SK-N-SH (cell line): ENCODE measurements around the gene TTC39A. TPM values are rescaled to one million over a fixed set of nuclear protein-coding genes. Genes with fewer than 3 reads are reported as not detected.

Experiments used
- CTCF ChIA-PET: fragments of 300-600, 350-600 bp; formaldehyde crosslinking; extraction: SDS; loops from one replicate; lab custom pipeline; 2021; lab: Yijun Ruan, JAX
- POLR2A ChIA-PET: fragments of 350-600 bp; sonication (Branson Sonifier 250); formaldehyde crosslinking; extraction: SDS; loops from one replicate; lab custom pipeline; 2020; ENCODE audit warnings: antibody characterized with exemption, inconsistent platforms; lab: Yijun Ruan, JAX
- DNase-seq: peaks from one replicate; pipeline ENCODE4 v3.0.0; 2012
- H2AFZ ChIP-seq: fragments of 200-600 bp; sonication (generic); 2 replicates; pipeline ENCODE4 v1.8.1; 2016; ENCODE audit warnings: antibody characterized with exemption, mild to moderate bottlenecking, low read depth
- H3F3A ChIP-seq: fragments of 200-600 bp; sonication (generic); replicated peaks from 2 replicates; pipeline ENCODE3; 2016; ENCODE audit warnings: antibody characterized with exemption, mild to moderate bottlenecking; ENCODE audit not compliant: insufficient read depth
- H3K27ac ChIP-seq, 2 experiments: fragments of 200-500 bp in 1 of 2; fragments of 200-600 bp in 1 of 2; sonication (Bioruptor generic) in 1 of 2; sonication (generic), shearing (Covaris generic) in 1 of 2; 2 replicates each; pipeline versions ENCODE4 v1.5.1 to v1.6.1; 2014 to 2016; ENCODE audit warnings: low read depth in 2 of 2, inconsistent platforms in 1 of 2, low read length in 1 of 2, mild to moderate bottlenecking in 1 of 2, mixed read lengths in 1 of 2
- H3K27me3 ChIP-seq: fragments of 200-600 bp; sonication (generic), shearing (Covaris generic); 2 replicates; pipeline ENCODE4 v1.6.1; 2016; ENCODE audit warnings: mixed run types; ENCODE audit not compliant: insufficient read depth
- H3K36me3 ChIP-seq, 2 experiments: fragments of 200-500 bp in 1 of 2; fragments of 200-600 bp in 1 of 2; sonication (Bioruptor generic) in 1 of 2; sonication (generic) in 1 of 2; replicated peaks in 1 of 2; 2 replicates each; pipeline versions ENCODE3 to v1.5.1; 2014 to 2016; ENCODE audit warnings: low read length in 1 of 2, mild to moderate bottlenecking in 1 of 2; ENCODE audit not compliant: insufficient read depth in 2 of 2, control insufficient read depth in 1 of 2
- H3K4me1 ChIP-seq, 2 experiments: fragments of 200-500 bp in 1 of 2; fragments of 200-600 bp in 1 of 2; sonication (Bioruptor generic) in 1 of 2; sonication (generic), shearing (Covaris generic) in 1 of 2; 2 replicates each; pipeline versions ENCODE4 v1.5.1 to v1.6.1; 2014 to 2016; ENCODE audit warnings: low read depth in 1 of 2, low read length in 1 of 2, mixed run types in 1 of 2; ENCODE audit not compliant: insufficient read depth in 2 of 2, control insufficient read depth in 1 of 2
- H3K4me2 ChIP-seq: fragments of 200-600 bp; sonication (generic), shearing (Covaris generic); 2 replicates; pipeline ENCODE4 v1.6.1; 2017; ENCODE audit warnings: mixed run types
- H3K4me3 ChIP-seq, 2 experiments: fragments of 200-500 bp in 1 of 2; fragments of 200-600 bp in 1 of 2; sonication (Bioruptor generic) in 1 of 2; sonication (generic), shearing (Covaris generic) in 1 of 2; 2 replicates each; pipeline versions ENCODE4 v1.5.1 to v1.8.1; 2014 to 2016; ENCODE audit warnings: low read depth in 2 of 2, inconsistent platforms in 1 of 2, low read length in 1 of 2, mild to moderate bottlenecking in 1 of 2, mixed read lengths in 1 of 2, moderate library complexity in 1 of 2
- H3K79me2 ChIP-seq: fragments of 200-600 bp; sonication (generic); 2 replicates; pipeline ENCODE4 v1.8.1; 2017; ENCODE audit warnings: mild to moderate bottlenecking; ENCODE audit not compliant: insufficient read depth
- H3K9ac ChIP-seq: fragments of 200-600 bp; sonication (generic); 2 replicates; pipeline ENCODE4 v1.6.1; 2017; ENCODE audit warnings: mixed run types
- H3K9me2 ChIP-seq: fragments of 200-600 bp; sonication (generic); 2 replicates; pipeline ENCODE4 v1.6.1; 2017; ENCODE audit warnings: mixed run types
- H3K9me3 ChIP-seq: fragments of 200-600 bp; sonication (generic); 2 replicates; pipeline ENCODE4 v1.6.1; 2017; ENCODE audit warnings: mixed run types, mild to moderate bottlenecking, moderate library complexity
- H4K20me1 ChIP-seq: fragments of 200-600 bp; sonication (generic); 2 replicates; pipeline ENCODE4 v1.6.1; 2017; ENCODE audit warnings: mild to moderate bottlenecking, mixed run types; ENCODE audit not compliant: insufficient read depth
- ELF1 ChIP-seq: IDR thresholded peaks from 2 replicates; pipeline ENCODE4 v1.4.0; 2012
- EP300 ChIP-seq, 2 experiments: IDR thresholded peaks; 2 replicates each; pipeline versions ENCODE4 v1.4.0 to v1.6.1; 2012; ENCODE audit warnings: borderline replicate concordance in 1 of 2, low read depth in 1 of 2, low read length in 1 of 2
- EZH2phosphoT487 ChIP-seq: fragments of 200-600 bp; sonication (generic); IDR thresholded peaks from 2 replicates; pipeline ENCODE4 v1.6.1; 2017; ENCODE audit warnings: low read depth, mixed run types, mild to moderate bottlenecking, antibody characterized with exemption, moderate library complexity, borderline replicate concordance
- FOXJ3 ChIP-seq: sonication (generic); formaldehyde crosslinking; IDR thresholded peaks from 2 replicates; pipeline ENCODE4 v1.5.1; 2020; ENCODE audit warnings: mild to moderate bottlenecking, missing genetic modification reagents
- FOXM1 ChIP-seq: IDR thresholded peaks from 2 replicates; pipeline ENCODE4 v1.4.0; 2012; ENCODE audit warnings: low read depth, mild to moderate bottlenecking
- GABPA ChIP-seq: IDR thresholded peaks from 2 replicates; pipeline ENCODE4 v1.4.0; 2012; ENCODE audit warnings: low read depth, mild to moderate bottlenecking
- GATA2 ChIP-seq: sonication (generic); formaldehyde crosslinking; IDR thresholded peaks from 2 replicates; pipeline ENCODE4 v1.5.0; 2020; ENCODE audit warnings: mild to moderate bottlenecking, missing genetic modification reagents
- MXI1 ChIP-seq: IDR thresholded peaks from 2 replicates; pipeline ENCODE4 v1.6.1; 2012; ENCODE audit warnings: mild to moderate bottlenecking, low read depth, low read length, improper control_type of control experiment
- NRF1 ChIP-seq: IDR thresholded peaks from 2 replicates; pipeline ENCODE4 v1.6.1; 2012; ENCODE audit warnings: low read depth, mild to moderate bottlenecking, low read length
- POLR2AphosphoS5 ChIP-seq: IDR thresholded peaks from 2 replicates; pipeline ENCODE4 v1.6.1; 2012; ENCODE audit warnings: low read depth, low read length
- SIN3A ChIP-seq: IDR thresholded peaks from 2 replicates; pipeline ENCODE4 v1.6.1; 2012; ENCODE audit warnings: low read depth, mild to moderate bottlenecking, low read length, moderate library complexity, borderline replicate concordance
- SMC3 ChIP-seq: IDR thresholded peaks from 2 replicates; pipeline ENCODE4 v1.6.1; 2012; ENCODE audit warnings: low read depth, low read length, improper control_type of control experiment
- TAF1 ChIP-seq: IDR thresholded peaks from 2 replicates; pipeline ENCODE4 v1.6.1; 2012; ENCODE audit warnings: low read depth, mild to moderate bottlenecking, low read length, moderate library complexity, borderline replicate concordance
- YY1 ChIP-seq: IDR thresholded peaks from 2 replicates; pipeline ENCODE4 v1.4.0; 2012; ENCODE audit warnings: low read depth, mild to moderate bottlenecking
- WGBS: methylation state at CpG from one replicate; pipeline ENCODE4 v1.1.6; 2017; ENCODE audit warnings: low lambda C conversion rate; 5-methylcytosine and 5-hydroxymethylcytosine counted together
- polyA plus RNA-seq, 3 experiments: library from polyadenylated mRNA; depleted of rRNA; stranded (reverse); fragments of >200 nt; gene quantifications; 2 replicates each; pipeline ENCODE4 v1.2.3, GENCODE V29; 2012
- TF ChIP-seq, protein P1 (sequence below): fragments of 150-350 bp; IDR thresholded peaks from 2 replicates; pipeline ENCODE4 v1.6.1; 2017; ENCODE audit warnings: antibody characterized with exemption, low read length, low read depth, borderline replicate concordance
- TF ChIP-seq, protein P2 (sequence below): fragments of 200-600 bp; sonication (generic); IDR thresholded peaks from 2 replicates; pipeline ENCODE4 v1.6.1; 2017; ENCODE audit warnings: antibody characterized with exemption, mild to moderate bottlenecking, moderate library complexity
- TF ChIP-seq, protein P3 (sequence below): IDR thresholded peaks from 2 replicates; pipeline ENCODE4 v1.4.0; 2012; ENCODE audit warnings: low read depth, borderline replicate concordance

Gene TTC39A
- polyA plus RNA-seq, 1 of the 3 experiments (the other 2 are of a cell fraction), result 0.97 TPM

DNA sequence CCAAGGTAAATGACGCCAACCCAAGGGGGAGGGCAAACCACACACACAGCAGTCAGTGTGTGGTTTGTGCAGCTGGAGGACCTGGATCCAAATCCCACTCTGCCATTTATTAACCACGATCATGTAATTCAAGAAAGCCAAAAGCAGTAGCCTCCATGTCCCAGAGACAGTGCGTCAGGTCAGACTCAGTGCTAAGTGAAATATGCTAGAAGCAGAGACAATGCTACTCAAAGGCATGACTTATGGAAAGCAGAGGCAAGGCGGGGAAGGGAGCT is 13.6 kb downstream of the TTC39A start (continued):
- TF ChIP-seq, protein P1, sequence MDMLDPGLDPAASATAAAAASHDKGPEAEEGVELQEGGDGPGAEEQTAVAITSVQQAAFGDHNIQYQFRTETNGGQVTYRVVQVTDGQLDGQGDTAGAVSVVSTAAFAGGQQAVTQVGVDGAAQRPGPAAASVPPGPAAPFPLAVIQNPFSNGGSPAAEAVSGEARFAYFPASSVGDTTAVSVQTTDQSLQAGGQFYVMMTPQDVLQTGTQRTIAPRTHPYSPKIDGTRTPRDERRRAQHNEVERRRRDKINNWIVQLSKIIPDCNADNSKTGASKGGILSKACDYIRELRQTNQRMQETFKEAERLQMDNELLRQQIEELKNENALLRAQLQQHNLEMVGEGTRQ, result no peak
- TF ChIP-seq YY1, result no peak
- no peak for TF ChIP-seq FOXM1
- no peak for TF ChIP-seq NRF1
- no peak for TF ChIP-seq EZH2phosphoT487
- no peak for TF ChIP-seq EP300 (IDR thresholded peaks at IDR 0.05; ENCODE audit: borderline replicate concordance in 1 of 2, low read depth in 1 of 2, low read length in 1 of 2)
- TF ChIP-seq, protein P2, sequence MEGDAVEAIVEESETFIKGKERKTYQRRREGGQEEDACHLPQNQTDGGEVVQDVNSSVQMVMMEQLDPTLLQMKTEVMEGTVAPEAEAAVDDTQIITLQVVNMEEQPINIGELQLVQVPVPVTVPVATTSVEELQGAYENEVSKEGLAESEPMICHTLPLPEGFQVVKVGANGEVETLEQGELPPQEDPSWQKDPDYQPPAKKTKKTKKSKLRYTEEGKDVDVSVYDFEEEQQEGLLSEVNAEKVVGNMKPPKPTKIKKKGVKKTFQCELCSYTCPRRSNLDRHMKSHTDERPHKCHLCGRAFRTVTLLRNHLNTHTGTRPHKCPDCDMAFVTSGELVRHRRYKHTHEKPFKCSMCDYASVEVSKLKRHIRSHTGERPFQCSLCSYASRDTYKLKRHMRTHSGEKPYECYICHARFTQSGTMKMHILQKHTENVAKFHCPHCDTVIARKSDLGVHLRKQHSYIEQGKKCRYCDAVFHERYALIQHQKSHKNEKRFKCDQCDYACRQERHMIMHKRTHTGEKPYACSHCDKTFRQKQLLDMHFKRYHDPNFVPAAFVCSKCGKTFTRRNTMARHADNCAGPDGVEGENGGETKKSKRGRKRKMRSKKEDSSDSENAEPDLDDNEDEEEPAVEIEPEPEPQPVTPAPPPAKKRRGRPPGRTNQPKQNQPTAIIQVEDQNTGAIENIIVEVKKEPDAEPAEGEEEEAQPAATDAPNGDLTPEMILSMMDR, result no peak
- no peak for TF ChIP-seq SMC3
- TF ChIP-seq, protein P3, sequence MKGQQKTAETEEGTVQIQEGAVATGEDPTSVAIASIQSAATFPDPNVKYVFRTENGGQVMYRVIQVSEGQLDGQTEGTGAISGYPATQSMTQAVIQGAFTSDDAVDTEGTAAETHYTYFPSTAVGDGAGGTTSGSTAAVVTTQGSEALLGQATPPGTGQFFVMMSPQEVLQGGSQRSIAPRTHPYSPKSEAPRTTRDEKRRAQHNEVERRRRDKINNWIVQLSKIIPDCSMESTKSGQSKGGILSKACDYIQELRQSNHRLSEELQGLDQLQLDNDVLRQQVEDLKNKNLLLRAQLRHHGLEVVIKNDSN, result no peak

DNA sequence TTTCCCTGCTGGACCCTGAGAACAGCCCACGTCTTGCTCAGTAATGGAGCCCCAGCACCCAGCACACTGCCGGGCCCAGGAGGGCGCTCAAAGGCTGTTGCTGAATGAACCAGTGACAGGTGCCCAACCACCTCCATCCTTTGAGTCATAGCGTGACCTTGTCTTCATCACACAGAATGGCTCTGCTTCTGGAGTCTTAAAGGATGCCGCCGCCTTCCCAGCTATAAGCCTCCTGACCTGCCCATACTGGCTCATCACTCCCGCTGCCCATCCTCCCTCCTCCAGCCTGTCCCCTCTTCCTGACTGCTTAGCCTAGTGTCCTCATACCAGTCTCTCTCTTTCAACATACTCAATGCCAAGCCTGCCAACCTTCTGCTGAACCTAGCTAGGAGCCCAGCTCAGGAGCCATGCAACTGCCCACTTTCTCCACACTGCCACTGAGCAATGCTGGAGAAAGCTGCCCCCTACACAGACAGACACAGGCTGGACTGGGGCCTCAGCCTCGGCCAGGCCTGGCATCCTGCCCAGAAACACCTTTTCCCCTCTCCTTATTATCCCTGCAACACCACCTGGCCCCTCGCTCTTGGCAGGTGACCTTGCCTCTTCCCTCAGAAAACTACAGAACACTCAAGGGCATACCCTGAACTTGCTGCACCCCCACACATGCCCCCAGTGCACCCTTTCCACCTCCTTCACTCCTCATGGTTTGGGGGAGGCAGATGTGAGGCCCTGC is 14.1 kb downstream of the TTC39A start:
- POLR2A ChIA-PET, result no interaction called here
- no peak overlapping the region for H3K4me2 ChIP-seq
- H3K79me2 ChIP-seq, result no peaks in the 10 kb centered on the region
- CTCF ChIA-PET, result interaction anchor here (1.7 kb wide), 1 partner anchor 19 kb away, joined by 9 read pairs; no protein-coding TSS in a partner anchor
- H3K27me3 ChIP-seq, result no peaks in the 10 kb centered on the region
- no peaks in the 10 kb centered on the region for H3K9me2 ChIP-seq
- H3K27ac ChIP-seq, result no peak overlapping the region
- no peaks in the 10 kb centered on the region for H3K36me3 ChIP-seq
- no peak for TF ChIP-seq GATA2
- no peak for TF ChIP-seq POLR2AphosphoS5
- TF ChIP-seq GABPA, result no peak
- no peak for TF ChIP-seq YY1
- no peak for TF ChIP-seq SIN3A
- TF ChIP-seq TAF1, result no peak
- TF ChIP-seq FOXJ3, result no peak
- no peak for TF ChIP-seq MXI1
- TF ChIP-seq, protein P3, result no peak
- TF ChIP-seq ELF1, result no peak
- TF ChIP-seq, all 33 proteins: peak for 0
- DNase-seq, result no peak
- no peaks in the 10 kb centered on the region for H4K20me1 ChIP-seq
- 95% methylated on average over 8 of the region's 9 CpGs for WGBS
- no peaks in the 10 kb centered on the region for H3K9me3 ChIP-seq
- H3K4me1 ChIP-seq, result peaks cover 0 to 10% of the 10 kb centered on the region in 2 experiments; a peak in 3 of 4 replicates
- H3K4me3 ChIP-seq, result no peak overlapping the region
- H2AFZ ChIP-seq, result no peak overlapping the region
- peaks cover 6% of the 10 kb centered on the region for H3F3A ChIP-seq
- no peak overlapping the region for H3K9ac ChIP-seq
